GM18907 (cell line): Measurements from ENCODE around the gene SPINK8.
"Not testable (repeated sequence)": the region's sequence is repeated elsewhere in the genome, so short reads cannot be mapped to it uniquely, and the experiment has no call there.

Experiments used
- ATAC-seq: cut with Tn5 transposase; IDR thresholded peaks from one replicate; pipeline ENCODE4 v1.9.1; 2021; ENCODE audit warnings: mild to moderate bottlenecking, moderate library complexity; ENCODE audit not compliant: unreplicated experiment

Gene SPINK8

DNA sequence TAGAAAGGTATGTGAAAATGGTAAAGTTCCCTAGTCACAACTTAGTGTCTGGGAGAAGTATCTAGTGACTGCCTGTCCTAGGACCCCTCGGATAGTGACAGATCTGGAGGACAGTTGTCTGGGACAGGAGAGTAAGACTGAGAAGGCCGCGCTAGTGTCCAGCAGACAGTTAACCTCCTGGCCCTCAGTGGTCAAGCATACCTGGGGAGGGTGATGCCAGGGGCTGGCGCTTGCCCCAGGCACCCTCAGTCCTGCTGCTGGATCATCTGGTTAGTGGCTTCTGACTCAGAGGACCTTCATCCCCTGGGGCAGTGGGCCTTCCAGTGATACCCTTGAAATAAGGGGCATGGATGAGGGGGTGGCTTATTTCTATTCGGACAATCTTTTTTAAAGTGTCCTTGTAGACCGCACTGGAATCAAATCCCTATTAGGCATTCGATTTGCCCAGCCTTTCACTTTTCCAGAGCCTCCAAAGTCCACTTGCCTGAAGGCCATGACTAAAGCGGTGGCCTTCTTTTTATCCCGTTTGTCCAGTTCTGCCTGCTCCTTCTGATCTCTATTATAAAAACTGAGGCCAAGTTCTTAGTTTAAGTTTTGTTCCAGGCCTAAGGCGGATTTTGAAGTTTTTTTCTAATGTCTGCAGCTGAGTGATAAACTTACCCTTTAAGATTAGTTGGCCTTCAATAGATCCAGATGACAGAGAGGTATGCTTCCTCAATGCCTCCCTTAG is 1.6 kb downstream of the SPINK8 start:
- not testable (repeated sequence) for ATAC-seq

DNA sequence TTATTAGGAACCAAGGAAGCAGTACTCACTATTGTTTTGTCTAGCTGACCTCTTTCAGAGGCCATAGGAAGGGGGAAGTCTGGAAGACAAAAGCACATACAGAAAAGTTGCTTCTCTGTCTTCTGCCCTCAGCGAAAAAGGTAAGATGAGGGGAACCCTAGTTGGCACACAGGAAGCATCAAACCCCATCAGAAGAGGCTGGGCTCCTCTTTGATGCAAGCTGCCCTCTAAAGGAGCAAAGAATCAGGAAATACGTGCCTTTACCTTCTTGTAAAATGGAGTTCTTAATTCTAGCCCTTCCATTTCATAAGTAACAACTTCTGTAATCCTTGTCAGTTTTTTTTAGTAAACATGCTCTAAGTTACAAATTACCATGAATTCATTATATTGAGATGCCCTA is 12.5 kb downstream of the SPINK8 start:
- no peak for ATAC-seq

DNA sequence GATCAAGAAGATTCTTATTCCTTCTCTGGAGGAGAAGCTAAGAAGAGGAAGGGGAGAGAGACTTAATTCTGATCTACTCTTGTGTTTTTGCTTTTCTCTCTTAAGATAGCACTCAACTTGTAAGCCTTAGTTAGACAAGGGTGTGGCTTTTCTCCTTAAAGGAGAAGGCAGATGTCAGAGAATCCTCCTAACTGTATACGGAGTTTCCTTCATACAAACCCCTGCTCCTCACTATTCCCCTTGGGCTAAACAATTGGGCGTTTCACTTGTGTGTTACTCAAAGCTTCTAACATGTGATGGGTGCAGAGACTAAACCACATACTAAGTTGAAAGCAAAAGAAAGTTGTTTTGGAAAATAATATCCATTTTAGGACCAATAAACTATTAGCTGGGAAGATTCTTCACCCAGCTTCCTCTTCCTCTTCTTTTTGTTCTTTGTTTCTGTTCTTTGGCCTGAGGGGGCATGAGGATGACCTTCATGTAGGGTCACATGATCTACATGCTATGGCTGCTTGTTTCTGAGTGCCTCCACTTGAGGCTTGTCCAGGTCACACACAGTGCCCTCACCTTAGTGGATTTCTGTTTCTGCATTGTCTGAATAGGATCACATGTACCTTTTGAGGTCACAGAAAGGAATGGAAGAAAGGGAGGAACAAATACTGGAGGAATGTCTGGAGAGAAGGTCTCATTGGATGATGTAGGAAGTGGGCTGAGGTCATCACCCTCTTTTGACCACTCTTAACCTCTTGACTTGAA is 14.6 kb downstream of the SPINK8 start:
- ATAC-seq, result no peak

DNA sequence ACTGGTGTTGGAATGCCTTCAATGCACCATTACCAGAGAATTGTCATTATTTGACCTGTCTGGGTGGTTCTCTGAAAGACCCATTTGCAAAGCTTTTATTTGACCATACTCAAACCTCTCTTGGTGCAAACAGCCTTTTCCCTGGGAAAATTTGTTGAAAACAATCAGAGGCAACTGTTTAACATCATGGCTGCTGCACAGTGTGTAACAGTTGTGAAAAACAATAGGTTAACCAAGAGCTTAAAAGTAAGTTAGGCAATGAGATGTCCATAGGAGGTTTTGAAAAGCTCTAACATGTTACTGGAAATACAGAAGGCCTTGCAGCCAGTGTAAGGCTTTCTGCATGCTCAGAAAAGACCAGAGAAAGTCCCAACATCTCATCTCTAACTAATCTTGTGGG is 18.9 kb downstream of the SPINK8 start:
- no peak for ATAC-seq

DNA sequence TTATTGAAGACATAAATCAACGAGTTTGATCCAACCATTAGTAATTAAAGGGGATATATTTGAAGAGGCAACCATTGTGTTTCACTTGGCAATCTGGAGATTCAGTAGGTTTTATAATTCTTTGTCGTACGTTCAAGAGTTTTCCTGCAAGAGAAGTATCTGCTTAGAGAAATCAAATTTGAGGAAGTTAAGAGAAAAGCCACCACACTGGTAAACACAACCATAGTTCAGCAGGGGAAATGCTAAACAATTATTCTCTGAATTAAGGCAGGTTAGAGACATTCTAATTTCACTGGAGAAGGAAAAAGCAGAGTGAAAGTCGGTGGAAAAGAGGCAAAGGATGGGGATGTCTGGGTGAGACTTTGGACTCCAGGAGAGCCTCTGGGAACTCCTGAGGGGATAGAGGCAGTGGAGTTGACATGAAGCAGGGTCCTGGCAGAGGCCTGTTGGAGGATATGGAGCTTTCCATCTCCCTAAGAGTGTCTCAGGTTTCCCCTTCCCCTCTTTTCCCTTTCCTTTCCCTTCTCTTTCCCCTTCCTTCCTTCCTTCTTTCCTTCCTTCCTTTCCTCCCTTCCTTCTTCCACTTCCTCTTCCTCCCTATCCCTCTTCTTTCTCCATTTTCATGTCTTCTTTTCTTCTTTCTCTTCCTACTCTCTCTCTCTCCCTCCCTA is 26.5 kb downstream of the SPINK8 start:
- ATAC-seq, result no peak

DNA sequence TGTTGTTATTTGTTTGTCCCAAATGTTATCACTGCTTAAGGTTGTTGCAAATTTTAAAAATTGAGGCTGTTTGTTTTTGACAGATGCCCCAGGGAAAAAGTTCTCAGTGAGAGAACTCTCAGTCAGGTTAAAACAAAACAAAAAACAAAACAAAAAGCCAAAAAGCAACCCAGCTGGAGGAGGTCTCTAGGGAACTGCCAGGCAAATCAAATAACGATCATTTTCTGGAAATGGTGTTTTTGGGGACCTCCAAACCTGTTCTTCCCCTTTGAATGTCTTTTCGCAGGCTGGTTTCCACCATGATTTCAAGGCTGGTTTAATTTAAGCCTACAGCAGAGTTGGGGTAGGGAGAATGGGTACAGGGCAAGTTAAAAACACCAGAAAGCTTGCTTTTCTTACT is 27.2 kb downstream of the SPINK8 start:
- no peak for ATAC-seq

DNA sequence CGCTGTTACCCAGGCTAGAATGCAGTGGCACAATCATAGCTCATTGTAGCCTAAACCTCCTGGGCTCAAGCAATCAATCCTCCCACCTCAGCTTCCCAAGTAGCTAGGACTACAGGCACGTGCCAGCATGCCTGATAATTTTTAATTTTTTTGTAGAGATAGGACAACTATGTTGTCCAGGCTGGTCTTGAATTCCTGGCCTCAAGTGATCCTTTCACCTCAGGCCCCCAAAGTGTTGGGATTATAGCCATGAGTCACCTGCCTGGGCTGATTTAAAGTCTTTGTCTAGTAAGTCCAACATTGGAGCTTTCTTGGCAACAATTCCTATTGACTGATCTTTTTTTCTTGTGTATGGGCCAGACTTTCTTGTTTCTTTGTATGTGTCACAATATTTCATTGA is 28.1 kb downstream of the SPINK8 start:
- ATAC-seq, result no peak

DNA sequence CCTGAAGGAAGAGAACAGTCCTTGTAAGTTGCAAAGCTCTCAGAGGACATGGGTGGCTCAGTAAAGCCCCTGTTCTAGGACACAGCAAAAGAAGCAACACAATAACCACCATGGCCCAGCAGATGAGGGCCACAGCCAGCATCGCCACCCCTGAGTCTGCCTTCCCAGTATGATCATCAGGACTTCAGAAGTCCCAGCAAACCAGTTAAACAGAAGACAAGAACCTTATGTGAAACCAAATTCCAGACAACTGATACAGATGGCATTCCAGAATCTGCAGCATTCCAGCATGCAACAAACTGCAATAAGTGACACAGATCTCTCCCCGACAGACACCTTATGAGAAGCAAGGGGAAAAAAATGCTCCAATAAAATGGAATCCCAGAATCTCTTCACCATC is 30.4 kb downstream of the SPINK8 start:
- no peak for ATAC-seq

DNA sequence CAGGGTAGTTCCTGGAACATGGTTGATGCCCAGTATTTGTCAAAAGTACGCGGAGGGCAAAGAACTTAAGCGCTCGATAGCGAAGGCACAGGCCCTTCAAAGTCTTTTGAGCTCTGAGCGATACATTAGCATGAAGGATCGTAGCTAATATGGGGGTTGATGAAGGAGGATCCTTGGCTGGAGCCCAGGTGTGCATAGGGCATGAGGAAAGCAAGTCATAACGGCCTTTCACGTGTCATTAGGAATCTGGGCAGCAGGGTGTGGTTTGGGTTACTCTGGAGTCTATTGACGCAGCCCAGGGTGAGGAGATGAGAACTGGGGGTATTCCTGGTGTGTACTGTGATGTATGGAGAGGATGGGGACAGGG is 31.7 kb downstream of the SPINK8 start:
- ATAC-seq, result no peak

DNA sequence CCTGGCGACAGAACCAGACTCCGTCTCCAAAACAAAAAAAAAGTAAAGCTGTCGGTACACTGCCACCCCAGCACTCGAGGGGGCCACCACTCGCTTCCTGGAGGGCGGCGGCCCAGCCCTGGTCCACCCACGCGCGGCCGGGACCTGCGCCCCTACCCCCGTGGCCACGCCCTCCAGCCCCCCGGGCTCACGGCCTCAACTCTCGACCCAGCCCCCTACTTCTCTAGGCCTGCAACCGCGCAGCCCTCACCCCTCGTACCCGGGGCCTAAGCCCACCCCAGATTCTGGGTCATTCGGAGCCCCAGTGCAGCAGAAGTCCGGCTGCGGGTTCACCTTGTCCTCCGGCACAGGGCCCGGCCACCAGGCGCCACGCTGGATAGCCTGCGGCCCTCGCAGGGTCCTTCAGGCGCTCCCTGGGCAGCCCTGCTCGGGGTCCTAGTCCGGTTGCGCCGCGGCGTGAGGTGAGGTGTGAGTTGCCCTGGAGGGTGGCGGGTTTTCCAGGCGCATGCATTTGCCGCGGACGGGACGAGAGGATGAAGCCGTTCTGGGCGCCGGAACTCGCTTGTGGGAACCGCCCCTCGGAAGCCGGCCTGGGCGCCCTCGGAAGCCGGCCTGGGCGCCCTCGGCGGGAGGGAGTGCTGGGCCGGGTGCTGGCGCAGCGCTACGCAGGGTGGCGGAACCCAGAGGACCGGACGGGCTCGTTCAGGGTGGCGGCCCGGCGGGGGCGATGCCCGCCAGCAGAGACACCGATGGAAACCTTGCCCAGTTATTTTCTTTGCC is 32.3 kb downstream of the SPINK8 start, which contains the start of gene NME6:
NME6 (minus strand) TSS at position 348 of the 780 bp plus-strand sequence.
- ATAC-seq, result peak; percentile 85

DNA sequence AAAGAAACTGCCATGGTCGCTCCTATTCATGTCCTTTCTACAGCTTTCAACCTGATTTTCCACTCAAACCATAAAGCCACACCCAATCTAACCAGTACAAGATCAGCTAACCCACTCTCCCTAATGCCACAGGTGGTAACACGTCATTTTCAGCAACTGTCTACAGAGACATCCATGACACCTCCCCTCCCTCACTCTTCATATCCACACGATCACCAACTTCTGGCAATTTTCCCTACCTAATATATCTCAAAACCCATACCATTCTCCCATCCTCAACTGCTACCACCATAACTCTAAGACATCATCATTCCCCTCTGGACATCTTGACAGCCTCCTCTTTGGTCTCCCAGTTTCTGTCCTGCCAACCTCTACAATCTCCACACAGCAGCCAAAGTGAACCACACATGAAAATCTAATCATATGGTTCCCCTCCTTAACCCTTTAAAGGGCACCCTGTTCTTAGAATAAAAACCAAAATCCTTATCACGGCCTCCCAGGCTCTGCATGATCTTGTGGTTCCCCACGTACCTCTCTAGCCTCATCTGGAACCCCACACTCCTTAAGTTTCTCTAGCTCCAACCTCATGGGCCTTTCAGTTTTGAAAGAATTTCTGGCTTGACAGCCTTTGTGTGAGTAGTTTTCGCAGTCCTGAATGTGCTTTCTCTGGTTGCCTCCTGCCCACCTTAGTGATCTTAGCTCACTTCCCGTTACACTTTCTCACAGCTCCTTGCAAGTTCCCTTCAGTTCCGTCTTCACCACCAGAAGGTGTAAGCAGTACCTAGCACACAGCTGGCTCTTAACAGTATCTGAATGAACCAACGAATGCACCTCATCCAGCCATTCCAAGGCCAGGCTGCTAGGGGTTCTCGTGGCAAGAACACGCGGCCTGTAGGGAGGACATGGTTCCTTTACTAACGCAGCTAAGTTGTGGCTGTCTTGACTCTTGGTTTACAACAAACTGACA is 33.4 kb downstream of the SPINK8 start:
- ATAC-seq, result no peak

DNA sequence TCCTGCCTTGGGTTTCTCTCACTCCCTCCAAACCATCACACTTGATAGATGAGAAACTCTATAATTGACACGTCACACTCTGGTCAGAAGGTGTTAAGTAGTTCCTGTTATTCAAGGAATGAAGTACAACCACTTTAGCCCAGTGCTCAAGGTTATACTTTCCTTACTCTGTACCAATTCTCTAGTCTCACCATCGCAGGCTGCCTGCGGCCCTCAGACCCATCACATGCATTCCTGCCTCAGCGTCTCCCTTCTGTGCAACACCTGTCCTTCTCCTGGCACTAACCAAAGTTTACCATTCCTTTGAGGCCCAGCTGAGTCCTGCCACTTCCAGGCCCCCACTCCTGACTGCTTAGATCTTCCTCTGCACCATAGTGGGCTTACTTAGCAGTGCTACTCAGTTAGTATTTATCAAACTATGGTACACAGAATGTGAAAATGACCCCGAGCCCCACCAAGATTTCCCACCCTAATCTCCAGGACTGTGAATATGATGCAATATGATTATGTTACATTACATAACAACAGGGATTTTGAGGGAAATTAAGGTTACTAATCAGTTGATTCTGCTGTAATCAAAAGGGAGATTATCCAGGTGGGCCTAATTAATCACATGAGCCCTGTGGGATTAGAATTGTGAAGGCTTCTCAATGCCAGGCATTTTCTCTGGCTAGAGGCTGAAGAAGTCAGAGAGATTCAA is 36.2 kb downstream of the SPINK8 start:
- no peak for ATAC-seq

DNA sequence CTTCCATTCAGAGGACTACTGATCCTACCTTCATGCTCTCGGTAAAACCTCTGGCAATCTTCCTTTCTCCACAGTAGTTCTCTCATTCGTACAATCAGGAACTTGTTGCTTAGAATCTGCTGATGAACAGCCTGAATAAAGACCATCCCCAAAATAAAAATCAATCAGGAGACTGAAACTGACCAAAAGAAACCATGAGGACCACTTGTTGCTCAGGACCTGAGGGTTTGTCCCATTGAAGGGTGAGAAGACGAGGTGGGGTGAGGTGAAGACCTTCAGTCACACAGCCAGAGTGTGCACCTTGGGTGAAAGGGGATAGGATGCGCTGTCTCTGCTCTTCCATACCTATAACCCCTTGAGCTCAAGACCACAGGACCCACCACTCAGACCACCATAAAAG is 36.8 kb downstream of the SPINK8 start:
- ATAC-seq, result no peak

DNA sequence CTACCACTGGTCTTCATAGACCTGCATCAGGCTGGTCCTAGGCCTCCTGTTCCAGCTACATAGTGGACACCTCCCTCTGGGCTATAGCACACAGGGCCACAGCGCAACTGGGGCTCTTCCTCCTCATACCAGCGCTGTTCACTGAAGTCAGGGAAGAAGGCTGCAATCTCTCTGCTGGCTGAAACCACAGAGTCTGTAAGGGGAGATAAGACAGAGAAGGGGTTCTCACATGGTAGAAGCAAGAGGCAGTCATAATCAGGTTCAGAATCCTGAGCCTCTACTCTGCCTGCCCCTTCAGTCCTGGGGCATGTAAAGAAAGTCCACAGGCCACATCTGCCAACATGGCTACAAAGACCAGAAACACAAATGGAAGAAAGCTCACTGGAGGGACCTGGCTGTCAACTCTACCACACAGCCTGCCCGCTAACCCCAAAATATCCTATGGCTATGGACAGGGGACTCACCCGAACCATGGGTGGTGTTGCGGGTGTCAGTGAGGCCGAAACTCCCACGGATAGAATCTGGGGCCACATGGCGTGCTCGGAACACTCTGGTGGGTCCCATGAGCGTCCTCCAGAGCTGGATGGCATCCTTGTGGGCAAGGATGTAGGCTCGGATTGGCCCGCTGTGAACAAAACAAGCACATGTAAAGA is 38.7 kb downstream of the SPINK8 start:
- no peak for ATAC-seq

DNA sequence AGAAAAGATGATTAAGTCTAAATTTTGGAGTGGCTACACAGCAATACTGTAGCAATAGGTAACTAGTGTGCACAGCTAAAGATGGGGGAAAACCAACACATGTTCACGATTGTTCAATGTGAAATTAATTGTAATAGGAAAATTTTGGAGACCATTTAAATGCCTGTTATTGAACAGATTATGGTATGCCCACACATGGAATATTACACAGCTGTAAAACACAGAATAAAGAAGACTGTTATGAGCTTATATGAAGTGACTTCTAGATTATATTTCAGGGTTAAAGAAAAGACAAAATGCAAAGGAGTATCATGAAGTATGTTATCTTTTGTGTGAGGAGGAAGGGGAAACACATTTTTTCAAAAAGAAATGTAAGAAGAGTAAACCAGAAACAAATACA is 43.8 kb downstream of the SPINK8 start:
- ATAC-seq, result no peak

DNA sequence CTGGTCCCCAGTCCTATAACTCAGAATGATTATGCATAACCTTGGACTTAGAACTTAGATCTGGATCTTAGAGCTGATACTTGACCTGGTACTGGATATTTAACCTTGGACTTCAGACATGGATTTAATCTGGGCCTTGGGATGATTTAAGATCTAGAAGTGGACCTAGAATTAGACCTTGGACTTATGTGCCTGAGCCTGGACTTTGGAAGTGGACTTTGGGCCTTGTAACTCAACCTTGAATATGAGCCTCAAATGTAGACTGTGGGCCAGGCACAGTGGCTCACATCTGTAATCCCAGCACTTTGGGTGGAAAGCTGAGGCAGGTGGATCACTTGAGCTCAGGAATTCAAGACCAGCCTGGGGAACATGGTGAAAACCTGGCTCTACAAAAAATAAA is 46.4 kb downstream of the SPINK8 start:
- ATAC-seq, result no peak

DNA sequence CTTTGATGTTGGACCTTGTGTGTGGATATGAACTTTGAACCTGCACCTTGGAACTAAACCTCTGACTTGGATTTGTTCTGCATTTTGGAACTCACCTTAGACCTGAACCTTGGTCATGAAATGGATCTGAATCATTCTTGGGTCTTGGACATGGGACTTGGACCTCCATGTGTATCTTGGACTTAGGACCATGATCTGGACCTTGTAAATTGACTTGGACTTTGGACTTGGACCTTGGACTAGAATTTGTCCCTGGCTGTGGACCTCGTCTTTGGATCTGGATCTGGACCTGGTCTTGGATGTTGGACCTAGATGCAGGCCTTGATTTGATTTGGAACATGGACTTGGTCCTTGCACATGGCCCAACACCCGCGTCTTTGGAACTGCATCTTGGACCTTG is 47.2 kb downstream of the SPINK8 start:
- no peak for ATAC-seq

DNA sequence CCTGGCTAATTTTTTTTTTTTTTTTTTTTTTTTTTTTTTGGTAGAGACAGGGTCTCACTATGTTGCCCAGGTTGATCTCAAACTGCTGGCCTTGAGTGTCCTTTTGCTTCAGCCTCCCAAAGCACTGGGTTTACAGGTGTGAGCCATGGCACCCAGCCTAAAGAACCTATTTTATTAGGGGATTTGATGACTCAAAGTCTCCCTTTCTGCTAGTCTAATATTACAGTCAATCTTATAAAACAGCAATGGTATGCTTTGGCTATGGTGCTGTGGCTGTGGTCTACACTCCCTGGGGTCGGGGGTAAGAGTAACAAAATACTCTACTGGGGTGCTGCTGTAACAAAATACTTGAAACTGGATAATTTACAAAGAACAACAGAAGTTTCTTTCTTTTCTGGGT is 47.8 kb downstream of the SPINK8 start:
- no peak for ATAC-seq

DNA sequence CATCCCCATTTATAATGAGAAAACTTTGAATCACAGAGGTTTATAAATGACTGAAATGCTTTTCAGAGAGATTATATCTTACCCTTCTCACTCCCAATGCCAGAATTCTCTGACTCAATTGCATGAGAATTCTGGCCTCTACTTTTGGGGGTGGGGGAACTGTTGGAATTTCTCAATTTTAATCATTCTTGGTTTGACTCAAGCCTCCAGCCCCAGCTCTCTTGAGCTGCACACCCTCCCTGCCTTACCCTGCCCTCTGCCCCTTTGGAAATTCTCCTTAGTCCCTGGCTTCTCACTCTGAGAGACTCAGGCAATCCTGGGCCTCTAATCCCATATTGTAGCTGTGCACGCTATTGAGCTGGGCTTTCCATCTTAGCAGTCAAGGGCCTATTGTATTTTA is 48.3 kb downstream of the SPINK8 start:
- ATAC-seq, result no peak
